NCI-H345 (cell line): Measurements from ENCODE around the gene CCDC85C.
"Not testable (repeated sequence)": the region's sequence is repeated elsewhere in the genome, so short reads cannot be mapped to it uniquely, and the experiment has no call there.

Experiments
- DNase-seq: peaks from one replicate; lab custom pipeline; 2025; lab: John Stamatoyannopoulos, UW

Gene CCDC85C

DNA sequence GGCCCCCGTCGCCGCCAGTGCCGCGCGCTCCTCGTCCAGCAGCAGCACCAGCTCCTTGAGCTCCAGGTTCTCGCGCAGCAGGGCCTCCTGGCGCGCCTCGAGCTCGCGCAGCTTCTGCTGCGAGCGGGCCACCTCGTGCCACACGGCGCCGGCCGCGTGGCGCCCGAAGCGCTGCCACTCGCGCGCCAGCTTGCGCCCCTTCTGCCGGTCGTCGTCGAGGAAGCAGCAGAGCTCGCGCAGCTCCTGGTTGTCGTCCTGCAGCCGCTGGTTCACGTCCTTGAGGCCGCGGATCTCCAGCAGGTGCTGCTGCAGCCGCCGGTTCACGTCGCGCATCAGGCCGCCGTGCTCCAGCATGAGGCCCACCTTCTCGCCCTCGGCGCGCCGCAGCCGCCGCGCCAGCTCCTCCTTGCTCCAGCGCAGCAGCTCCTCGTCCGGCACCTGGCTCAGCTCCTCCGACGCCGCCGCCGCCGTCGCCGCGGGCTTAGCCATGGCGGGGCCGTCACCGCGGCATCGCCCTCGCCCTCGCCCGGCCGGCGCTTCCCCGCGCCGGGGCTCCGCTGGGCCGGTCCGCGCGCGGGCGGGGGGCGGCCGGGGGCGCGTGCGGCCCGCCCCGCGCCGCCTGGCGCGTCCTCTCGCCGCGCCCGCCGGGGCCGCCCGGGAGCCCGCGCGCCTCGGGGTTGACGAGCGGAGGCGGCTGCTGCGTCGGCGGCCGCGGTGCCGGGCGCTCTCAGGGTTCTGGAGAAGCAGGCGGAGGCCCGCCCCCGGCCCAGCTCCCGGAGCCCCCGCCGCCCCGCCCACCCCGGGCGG, at the start of gene CCDC85C:
Gene CCDC85C (minus strand): TSS at position 737 of the 807 bp plus-strand sequence. CDS start 248 bp downstream, at position 489.
- DNase-seq = peak; percentile 52

- DNase-seq = no peak
These were observed 48.1 kb upstream of the CCDC85C start for GRCh38 chr14:99651953-99652746.

- DNase-seq = no peak
These were observed 46.2 kb upstream of the CCDC85C start for GRCh38 chr14:99650189-99650588.

- no peak for DNase-seq
These were observed 45.6 kb upstream of the CCDC85C start for GRCh38 chr14:99649643-99650042.

- no peak for DNase-seq
These were observed 45.2 kb upstream of the CCDC85C start for GRCh38 chr14:99649219-99649618.

GRCh38 chr14:99648027-99648784, 44.2 kb upstream of the CCDC85C start:
- DNase-seq = no peak

GRCh38 chr14:99647411-99647810, 43.4 kb upstream of the CCDC85C start:
- DNase-seq = no peak

GRCh38 chr14:99645545-99646505, 41.8 kb upstream of the CCDC85C start:
- DNase-seq = no peak

- no peak for DNase-seq
These were observed 40.9 kb upstream of the CCDC85C start, which contains the start of gene HHIPL1 for GRCh38 chr14:99644723-99645544. Gene HHIPL1 (plus strand): TSS chr14:99645129. CDS start chr14:99645208, 79 bp downstream.

DNA sequence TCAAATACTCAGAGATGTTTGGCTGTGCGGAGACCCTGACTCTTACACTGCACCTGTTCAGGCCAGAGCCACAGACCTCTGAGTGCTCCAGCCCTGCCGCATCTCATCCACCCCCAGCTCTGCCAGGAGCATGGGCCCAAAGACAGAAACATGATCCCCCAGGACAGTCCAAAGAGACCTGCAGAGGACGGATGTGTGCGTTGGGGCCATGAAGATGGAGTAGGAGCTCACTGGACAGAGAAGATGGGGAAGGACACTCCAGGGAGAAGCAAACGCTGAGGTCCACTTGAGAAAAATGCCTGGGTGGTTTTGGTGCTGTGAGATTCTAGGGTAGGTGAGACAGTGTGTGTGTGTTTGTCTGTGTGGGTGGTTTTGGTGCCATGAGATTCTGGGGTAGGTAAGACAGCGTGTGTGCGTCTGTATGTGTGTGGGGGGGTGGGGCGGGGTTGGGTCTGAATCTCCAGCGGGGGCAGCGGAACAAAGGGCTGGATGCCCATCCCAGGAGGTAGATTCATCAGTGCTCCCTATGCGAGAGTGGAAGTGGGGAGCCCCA, 40.1 kb upstream of the CCDC85C start:
- DNase-seq = no peak

- no peak for DNase-seq
These were observed 39.3 kb upstream of the CCDC85C start for GRCh38 chr14:99643343-99643742.

DNA sequence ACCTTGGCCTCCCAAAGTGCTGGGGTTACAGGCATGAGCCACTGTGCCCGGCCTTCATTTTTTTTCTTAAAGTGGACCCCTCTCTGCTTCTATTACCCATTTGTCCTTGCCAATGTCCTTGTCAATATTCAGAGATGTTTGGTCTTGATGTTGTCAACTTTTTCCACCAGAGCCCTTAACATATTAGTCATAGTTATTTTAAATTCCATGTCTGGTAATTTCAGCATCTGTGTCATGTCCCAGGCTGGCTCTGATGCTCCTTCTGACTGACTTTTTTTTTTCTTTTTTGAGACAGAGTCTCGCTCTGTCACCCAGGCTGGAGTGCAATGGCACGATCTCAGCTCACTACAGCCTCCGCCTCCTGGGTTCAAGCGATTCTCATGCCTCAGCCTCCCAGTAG, 38.8 kb upstream of the CCDC85C start:
- not testable (repeated sequence) for DNase-seq

DNA sequence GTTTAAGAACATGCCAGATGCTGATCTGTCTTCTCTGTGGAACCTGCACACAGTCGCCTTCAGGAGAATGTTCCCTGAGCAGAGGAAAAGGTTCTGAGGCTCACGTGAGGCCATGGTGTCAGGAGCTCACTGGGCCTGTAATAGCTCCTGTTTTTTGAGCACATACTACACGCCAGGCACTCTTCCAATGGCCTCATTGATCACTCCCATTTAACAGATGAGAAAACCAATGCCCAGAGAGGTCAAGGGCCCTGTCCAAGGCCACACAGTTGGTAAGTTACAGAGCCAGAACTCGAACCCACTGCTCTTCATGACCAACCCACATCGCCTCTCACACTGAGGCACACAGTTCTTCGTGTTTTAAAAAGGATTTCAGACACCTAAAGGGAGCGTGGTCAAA, 33.6 kb upstream of the CCDC85C start:
- DNase-seq = no peak

- DNase-seq = no peak
These were observed 32.5 kb upstream of the CCDC85C start for GRCh38 chr14:99636487-99636886.

- DNase-seq = no peak
These were observed 31.1 kb upstream of the CCDC85C start for GRCh38 chr14:99635116-99635515.

GRCh38 chr14:99634443-99634842, 30.4 kb upstream of the CCDC85C start:
- DNase-seq = no peak

DNA sequence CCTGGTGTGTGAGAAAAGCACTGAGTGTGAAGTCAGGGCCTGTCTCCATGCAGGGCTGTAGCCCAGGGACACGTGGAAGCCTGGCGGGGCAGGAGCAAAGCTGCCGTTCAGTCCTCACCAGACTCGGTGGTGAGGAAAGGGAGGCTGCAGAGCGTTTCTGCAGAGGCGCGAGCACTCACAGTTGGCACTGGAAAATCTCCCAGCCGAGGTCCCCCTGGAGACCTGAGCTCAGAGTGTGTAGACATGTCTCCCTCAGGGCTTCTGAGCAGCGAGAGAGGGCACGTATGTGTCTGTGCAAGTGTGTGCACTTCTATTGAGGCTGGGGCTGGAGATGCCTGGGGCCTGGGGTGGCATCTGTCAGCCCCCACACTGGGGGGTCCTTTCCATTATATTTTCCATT, 29.9 kb upstream of the CCDC85C start:
- no peak for DNase-seq

GRCh38 chr14:99633141-99633540, 29.1 kb upstream of the CCDC85C start:
- no peak for DNase-seq

GRCh38 chr14:99632410-99633035, 28.5 kb upstream of the CCDC85C start:
- no peak for DNase-seq
